ENCODE measurements around the gene NLRP11. TPM values are rescaled to one million over a fixed set of nuclear protein-coding genes. Genes with fewer than 3 reads are reported as not detected.

NLRP11 gene
- total RNA-seq, 2 donors from 2014 or later: not detected

GRCh38 chr19:55838906-55839305, 7.1 kb upstream of the NLRP11 start:
- Histone ChIP-seq H3K4me3 (no peak overlapping the region), H3K27ac (no peak overlapping the region), H3K36me3 (no peaks in the 10 kb centered on the region), H3K9me3 (no peaks in the 10 kb centered on the region), H3K4me1 (ENCODE audit: control insufficient read depth in 1 of 2, low read depth in 2 of 2) (no peaks in the 10 kb centered on the region), H3K27me3 (replicated peaks; ENCODE audit: insufficient read depth) (no peaks in the 10 kb centered on the region)
- DNase-seq (ENCODE audit: low spot score) (no peak), ATAC-seq (ENCODE audit: insufficient number of reproducible peaks, low FRiP score, low read depth) (no peak)
- TF ChIP-seq CTCF (IDR thresholded peaks at IDR 0.05): no peak

GRCh38 chr19:55838251-55838650, 6.5 kb upstream of the NLRP11 start:
- Histone ChIP-seq H3K27ac (no peak overlapping the region), H3K36me3 (no peaks in the 10 kb centered on the region), H3K27me3 (replicated peaks; ENCODE audit: insufficient read depth) (no peaks in the 10 kb centered on the region), H3K4me1 (ENCODE audit: control insufficient read depth in 1 of 2, low read depth in 2 of 2) (no peaks in the 10 kb centered on the region), H3K4me3 (no peak overlapping the region), H3K9me3 (no peaks in the 10 kb centered on the region)
- DNase-seq (ENCODE audit: low spot score) (no peak), ATAC-seq (ENCODE audit: insufficient number of reproducible peaks, low FRiP score, low read depth) (no peak)
- TF ChIP-seq CTCF (IDR thresholded peaks at IDR 0.05): no peak

- Histone ChIP-seq H3K4me3 (no peak within 1 kb of the TSS), H3K27me3 (replicated peaks; ENCODE audit: insufficient read depth) (no peaks in the 10 kb centered on the region), H3K27ac (no peak within 1 kb of the TSS), H3K9me3 (no peaks in the 10 kb centered on the region), H3K4me1 (ENCODE audit: control insufficient read depth in 1 of 2, low read depth in 2 of 2) (no peaks in the 10 kb centered on the region), H3K36me3 (no peaks in the 10 kb centered on the region)
- ATAC-seq (ENCODE audit: insufficient number of reproducible peaks, low FRiP score, low read depth) (no peak), DNase-seq (ENCODE audit: low spot score) (no peak)
- no peak for TF ChIP-seq CTCF (IDR thresholded peaks at IDR 0.05)
Measured at GRCh38 chr19:55836340-55836739, 4.5 kb upstream of the NLRP11 start, which contains the start of gene NLRP4. Gene NLRP4 (plus strand): TSS chr19:55836540. CDS start chr19:55852081, 15,541 bp downstream.

GRCh38 chr19:55832676-55833075, 877 bp upstream of the NLRP11 start:
- no peak for DNase-seq (ENCODE audit: low spot score)

GRCh38 chr19:55830656-55831055, 1.1 kb downstream of the NLRP11 start:
- TF ChIP-seq CTCF (IDR thresholded peaks at IDR 0.05): no peak
- no peak for ATAC-seq (ENCODE audit: insufficient number of reproducible peaks, low FRiP score, low read depth)
- Histone ChIP-seq H3K27me3 (replicated peaks; ENCODE audit: insufficient read depth) (no peaks in the 10 kb centered on the region), H3K4me3 (no peak overlapping the region), H3K9me3 (no peaks in the 10 kb centered on the region), H3K36me3 (no peaks in the 10 kb centered on the region), H3K27ac (no peak overlapping the region), H3K4me1 (ENCODE audit: control insufficient read depth in 1 of 2, low read depth in 2 of 2) (no peaks in the 10 kb centered on the region)
- DNase-seq (ENCODE audit: low spot score): no peak

More at GRCh38 chr19:55832676-55833075, 877 bp upstream of the NLRP11 start:
- Histone ChIP-seq H3K36me3 (no peaks in the 10 kb centered on the region), H3K4me1 (ENCODE audit: control insufficient read depth in 1 of 2, low read depth in 2 of 2) (no peaks in the 10 kb centered on the region), H3K27me3 (replicated peaks; ENCODE audit: insufficient read depth) (no peaks in the 10 kb centered on the region), H3K4me3 (no peak overlapping the region), H3K9me3 (no peaks in the 10 kb centered on the region), H3K27ac (no peak overlapping the region)
- no peak for TF ChIP-seq CTCF (IDR thresholded peaks at IDR 0.05)
- ATAC-seq (ENCODE audit: insufficient number of reproducible peaks, low FRiP score, low read depth): no peak

Data from thoracic aorta (tissue), 2 donors.